Loucy (cell line): Measurements from ENCODE around the gene SLC6A9.

Source experiments
- H2AFZ ChIP-seq: fragments of 200-600 bp; sonication (generic); 2 replicates; pipeline ENCODE4 v1.6.0; 2016; ENCODE audit warnings: antibody characterized with exemption, mild to moderate bottlenecking, low read length, moderate library complexity
- H3F3A ChIP-seq: fragments of 200-600 bp; 2 replicates; pipeline ENCODE4 v1.6.0; 2016; ENCODE audit warnings: antibody characterized with exemption, low read depth, mild to moderate bottlenecking
- H3K27me3 ChIP-seq: fragments of 200-600 bp; sonication (generic); 2 replicates; pipeline ENCODE4 v1.6.1; 2014; ENCODE audit warnings: low read length, mild to moderate bottlenecking; ENCODE audit not compliant: insufficient read depth, poor library complexity, severe bottlenecking
- H3K36me3 ChIP-seq: fragments of 200-600 bp; sonication (generic); 2 replicates; pipeline ENCODE4 v1.6.1; 2016; ENCODE audit warnings: low read length; ENCODE audit not compliant: insufficient read depth
- H3K4me1 ChIP-seq: fragments of 200-600 bp; sonication (generic); 2 replicates; pipeline ENCODE4 v1.5.1; 2014; ENCODE audit warnings: low read length, mild to moderate bottlenecking; ENCODE audit not compliant: insufficient read depth, poor library complexity, severe bottlenecking
- H3K4me2 ChIP-seq: fragments of 200-600 bp; sonication (generic); 2 replicates; pipeline ENCODE4 v1.6.0; 2014; ENCODE audit warnings: antibody characterized with exemption, low read length, low read depth, mild to moderate bottlenecking; ENCODE audit not compliant: poor library complexity, severe bottlenecking
- H3K4me3 ChIP-seq: fragments of 200-600 bp; sonication (generic); 2 replicates; pipeline ENCODE4 v1.5.1; 2014; ENCODE audit warnings: low read length, mild to moderate bottlenecking, mixed read lengths; ENCODE audit not compliant: poor library complexity, severe bottlenecking
- H3K79me2 ChIP-seq: fragments of 200-600 bp; sonication (generic); 2 replicates; pipeline ENCODE4 v1.6.1; 2014; ENCODE audit warnings: low read length; ENCODE audit not compliant: insufficient read depth
- H3K9ac ChIP-seq: fragments of 200-600 bp; sonication (generic); 2 replicates; pipeline ENCODE4 v1.6.0; 2014; ENCODE audit warnings: mild to moderate bottlenecking, low read depth, low read length, moderate library complexity; ENCODE audit not compliant: poor library complexity, severe bottlenecking
- H3K9me2 ChIP-seq: fragments of 200-600 bp; sonication (generic); replicated peaks from 2 replicates; pipeline ENCODE4 v1.6.1; 2016; ENCODE audit warnings: low read depth, low read length, mixed read lengths
- H3K9me3 ChIP-seq: fragments of 200-600 bp; sonication (generic); 2 replicates; pipeline ENCODE4 v1.6.1; 2014; ENCODE audit warnings: mild to moderate bottlenecking, antibody characterized with exemption, low read length, low read depth; ENCODE audit not compliant: insufficient read depth
- H4K20me1 ChIP-seq: fragments of 200-600 bp; sonication (generic); 2 replicates; pipeline ENCODE4 v1.6.0; 2014; ENCODE audit warnings: antibody characterized with exemption, low read length, mild to moderate bottlenecking; ENCODE audit not compliant: insufficient read depth, poor library complexity, severe bottlenecking
- CTCF ChIP-seq: fragments of 200-600 bp; sonication (generic); conservative IDR thresholded peaks from 2 replicates; pipeline ENCODE4 v1.5.1; 2014; ENCODE audit warnings: mild to moderate bottlenecking, antibody characterized with exemption, low read length
- EZH2phosphoT487 ChIP-seq: fragments of 200-600 bp; IDR thresholded peaks from 2 replicates; pipeline ENCODE4 v1.6.1; 2018; ENCODE audit warnings: antibody characterized with exemption, mild to moderate bottlenecking, moderate library complexity, borderline replicate concordance

The SLC6A9 gene

GRCh38 chr1:43968348-43968948 lies 62.8 kb downstream of the SLC6A9 start:
- H3K9me2 ChIP-seq: no peaks in the 10 kb centered on the region
- peaks cover 7% of the 10 kb centered on the region for H3K4me1 ChIP-seq
- H3K36me3 ChIP-seq: no peaks in the 10 kb centered on the region
- no peaks in the 10 kb centered on the region for H3F3A ChIP-seq
- H3K9ac ChIP-seq: no peak overlapping the region
- TF ChIP-seq EZH2phosphoT487 (no peak), CTCF (no peak)
- H3K4me2 ChIP-seq: no peak overlapping the region
- peaks cover 12% of the 10 kb centered on the region; the same call in 1 of the 2 replicates for H3K79me2 ChIP-seq
- H3K27me3 ChIP-seq: no peaks in the 10 kb centered on the region
- H3K4me3 ChIP-seq: no peak overlapping the region
- H3K9me3 ChIP-seq: no peaks in the 10 kb centered on the region
- H4K20me1 ChIP-seq: no peaks in the 10 kb centered on the region
- no peak overlapping the region for H2AFZ ChIP-seq

GRCh38 chr1:43965316-43965715 lies 65.9 kb downstream of the SLC6A9 start:
- Histone ChIP-seq H3K79me2 (peaks cover 3% of the 10 kb centered on the region; the same call in 1 of the 2 replicates), H3K4me2 (no peak overlapping the region), H2AFZ (no peak overlapping the region), H3K27me3 (no peaks in the 10 kb centered on the region), H3K9me2 (no peaks in the 10 kb centered on the region), H3F3A (no peaks in the 10 kb centered on the region), H3K36me3 (no peaks in the 10 kb centered on the region), H3K4me3 (no peak overlapping the region), H3K4me1 (no peaks in the 10 kb centered on the region), H3K9me3 (no peaks in the 10 kb centered on the region), H4K20me1 (no peaks in the 10 kb centered on the region), H3K9ac (no peak overlapping the region)
- TF ChIP-seq CTCF (no peak), EZH2phosphoT487 (no peak)

GRCh38 chr1:43963890-43964289 lies 67.4 kb downstream of the SLC6A9 start:
- Histone ChIP-seq H3K4me1 (no peaks in the 10 kb centered on the region), H3K27me3 (no peaks in the 10 kb centered on the region), H3K9me3 (no peaks in the 10 kb centered on the region), H3K4me2 (no peak overlapping the region), H3F3A (no peaks in the 10 kb centered on the region), H3K36me3 (no peaks in the 10 kb centered on the region), H3K9ac (no peak overlapping the region), H3K9me2 (no peaks in the 10 kb centered on the region), H3K79me2 (no peaks in the 10 kb centered on the region), H4K20me1 (no peaks in the 10 kb centered on the region), H2AFZ (no peak overlapping the region), H3K4me3 (no peak overlapping the region)
- no peak for TF ChIP-seq CTCF
- no peak for TF ChIP-seq EZH2phosphoT487
